OCI-LY7 (cell line): ENCODE results near the gene TIMP3. TPM values are rescaled to one million over a fixed set of nuclear protein-coding genes. Genes with fewer than 3 reads are reported as not detected.

Experiments
- BruUV-seq: library from RNA; stranded (reverse); fragments of 400-500 nt; replicated peaks from 2 replicates; lab custom pipeline; 2021; lab: Mats Ljungman, UMichigan
- CTCF ChIA-PET: fragments of 300-600 bp; sonication (Branson Sonifier 250); formaldehyde crosslinking; loops from one replicate; lab custom pipeline; 2022; ENCODE audit warnings: antibody characterized with exemption; ENCODE audit not compliant: unreplicated experiment; lab: Charles Lee
- POLR2A ChIA-PET: fragments of 300-600 bp; sonication (Branson Sonifier 250); formaldehyde crosslinking; loops from one replicate; lab custom pipeline; 2022; ENCODE audit warnings: antibody characterized with exemption; lab: Charles Lee
- DNase-seq: peaks from one replicate; pipeline ENCODE4 v3.0.0-alpha.2; 2015; ENCODE audit warnings: low spot score
- H2AFZ ChIP-seq: fragments of 200-600 bp; sonication (generic), shearing (Covaris generic); 2 replicates; pipeline ENCODE4 v1.6.1; 2014; ENCODE audit warnings: mild to moderate bottlenecking, antibody characterized with exemption, low read length, moderate library complexity
- H3K27ac ChIP-seq: fragments of 200-600 bp; sonication (generic); 2 replicates; pipeline ENCODE4 v1.5.1; 2014; ENCODE audit warnings: mixed run types, low read depth, mild to moderate bottlenecking, moderate library complexity, low read length, inconsistent platforms; ENCODE audit not compliant: poor library complexity, severe bottlenecking
- H3K36me3 ChIP-seq: fragments of 200-600 bp; sonication (generic); 2 replicates; pipeline ENCODE4 v1.6.1; 2014; ENCODE audit warnings: mild to moderate bottlenecking, antibody characterized with exemption, low read length, moderate library complexity, mixed read lengths; ENCODE audit not compliant: insufficient read depth
- H3K4me1 ChIP-seq: fragments of 200-600 bp; sonication (generic); 2 replicates; pipeline ENCODE4 v1.5.1; 2014; ENCODE audit warnings: mild to moderate bottlenecking, low read length; ENCODE audit not compliant: insufficient read depth, poor library complexity, severe bottlenecking
- H3K4me2 ChIP-seq: fragments of 200-600 bp; sonication (generic); 2 replicates; pipeline ENCODE4 v1.6.1; 2014; ENCODE audit warnings: mild to moderate bottlenecking, low read length
- H3K4me3 ChIP-seq: fragments of 200-600 bp; sonication (generic); 2 replicates; pipeline ENCODE4 v1.5.1; 2014; ENCODE audit warnings: mild to moderate bottlenecking, low read depth, low read length; ENCODE audit not compliant: poor library complexity, severe bottlenecking
- H3K79me2 ChIP-seq: fragments of 200-600 bp; sonication (generic); 2 replicates; pipeline ENCODE4 v1.6.1; 2016; ENCODE audit warnings: low read depth, mild to moderate bottlenecking, low read length, moderate library complexity, mixed read lengths; ENCODE audit not compliant: insufficient read depth
- H3K9me2 ChIP-seq: fragments of 200-600 bp; sonication (generic); 2 replicates; pipeline ENCODE4 v1.6.1; 2016; ENCODE audit warnings: mild to moderate bottlenecking, low read length, mixed read lengths; ENCODE audit not compliant: insufficient read depth
- H3K9me3 ChIP-seq: fragments of 200-600 bp; sonication (generic); 2 replicates; pipeline ENCODE4 v1.6.1; 2014; ENCODE audit warnings: mild to moderate bottlenecking, mixed run types, low read length, mixed read lengths
- H4K20me1 ChIP-seq: fragments of 200-600 bp; sonication (generic); 2 replicates; pipeline ENCODE4 v1.6.1; 2014; ENCODE audit warnings: mild to moderate bottlenecking, antibody characterized with exemption, low read length, moderate library complexity, mixed read lengths; ENCODE audit not compliant: insufficient read depth
- EZH2phosphoT487 ChIP-seq: fragments of 200-600 bp; sonication (generic); IDR thresholded peaks from 2 replicates; pipeline ENCODE4 v1.6.1; 2018; ENCODE audit warnings: low read depth, borderline replicate concordance, mild to moderate bottlenecking, mixed run types, antibody characterized with exemption, low read length, moderate library complexity, mixed read lengths
- intact Hi-C: fragments of 100-400 bp; cut with micrococcal nuclease; formaldehyde crosslinking; loops from one replicate; pipeline ENCODE4 v1.10.0; 2022; ENCODE audit not compliant: unreplicated experiment
- total RNA-seq, 2 experiments: library from RNA; depleted of rRNA in 1 of 2; stranded (reverse); fragments of >200 nt in 1 of 2; shearing (Covaris generic) in 1 of 2; gene quantifications; 2 replicates each; pipeline ENCODE4 v1.2.3, GENCODE V29; 2014 to 2022
- TF ChIP-seq, protein P1 (sequence below): fragments of 200-600 bp; sonication (generic); conservative IDR thresholded peaks from 2 replicates; pipeline ENCODE4 v1.5.1; 2014; ENCODE audit warnings: mild to moderate bottlenecking, antibody characterized with exemption, low read length, moderate library complexity, mixed read lengths

The TIMP3 gene
- total RNA-seq, 2 experiments from 2014 or later: not detected

DNA sequence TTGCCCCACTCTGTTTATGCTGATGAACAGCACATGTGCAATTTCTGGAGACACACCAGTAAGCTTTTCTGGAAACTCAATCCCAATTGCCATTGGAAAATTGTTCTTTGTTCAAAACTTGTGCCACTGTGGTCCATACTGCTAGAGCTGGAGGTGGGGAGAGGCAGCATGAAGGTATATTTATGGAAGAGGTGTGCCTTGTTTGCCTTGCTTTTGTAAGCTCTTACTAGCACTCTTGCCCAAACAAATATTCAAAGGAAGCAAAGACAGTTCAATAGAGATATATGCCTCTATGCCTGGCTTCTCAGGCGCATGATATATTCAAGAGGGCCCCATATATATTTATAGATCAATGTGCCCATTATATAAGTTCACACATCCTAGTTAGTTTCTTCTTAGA is 42.7 kb downstream of the TIMP3 start:
- H3K79me2 ChIP-seq: no peaks in the 10 kb centered on the region
- no TSS peak for BruUV-seq
- H3K4me2 ChIP-seq: no peak overlapping the region
- H3K27ac ChIP-seq: no peak overlapping the region
- no peaks in the 10 kb centered on the region for H3K4me1 ChIP-seq
- POLR2A ChIA-PET: interaction anchor here (0.6 kb wide), 1 partner anchor 769 kb away, joined by 5 read pairs; no protein-coding TSS in a partner anchor
- H4K20me1 ChIP-seq: no peaks in the 10 kb centered on the region
- no peaks in the 10 kb centered on the region for H3K9me2 ChIP-seq
- H3K36me3 ChIP-seq: no peaks in the 10 kb centered on the region
- H3K4me3 ChIP-seq: no peak overlapping the region
- no peak overlapping the region for H2AFZ ChIP-seq
- CTCF ChIA-PET: no interaction called here
- no peak for TF ChIP-seq EZH2phosphoT487
- TF ChIP-seq, protein P1, sequence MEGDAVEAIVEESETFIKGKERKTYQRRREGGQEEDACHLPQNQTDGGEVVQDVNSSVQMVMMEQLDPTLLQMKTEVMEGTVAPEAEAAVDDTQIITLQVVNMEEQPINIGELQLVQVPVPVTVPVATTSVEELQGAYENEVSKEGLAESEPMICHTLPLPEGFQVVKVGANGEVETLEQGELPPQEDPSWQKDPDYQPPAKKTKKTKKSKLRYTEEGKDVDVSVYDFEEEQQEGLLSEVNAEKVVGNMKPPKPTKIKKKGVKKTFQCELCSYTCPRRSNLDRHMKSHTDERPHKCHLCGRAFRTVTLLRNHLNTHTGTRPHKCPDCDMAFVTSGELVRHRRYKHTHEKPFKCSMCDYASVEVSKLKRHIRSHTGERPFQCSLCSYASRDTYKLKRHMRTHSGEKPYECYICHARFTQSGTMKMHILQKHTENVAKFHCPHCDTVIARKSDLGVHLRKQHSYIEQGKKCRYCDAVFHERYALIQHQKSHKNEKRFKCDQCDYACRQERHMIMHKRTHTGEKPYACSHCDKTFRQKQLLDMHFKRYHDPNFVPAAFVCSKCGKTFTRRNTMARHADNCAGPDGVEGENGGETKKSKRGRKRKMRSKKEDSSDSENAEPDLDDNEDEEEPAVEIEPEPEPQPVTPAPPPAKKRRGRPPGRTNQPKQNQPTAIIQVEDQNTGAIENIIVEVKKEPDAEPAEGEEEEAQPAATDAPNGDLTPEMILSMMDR: no peak
- no peak for DNase-seq
- no peaks in the 10 kb centered on the region for H3K9me3 ChIP-seq
- intact Hi-C loops: no loop called here

DNA sequence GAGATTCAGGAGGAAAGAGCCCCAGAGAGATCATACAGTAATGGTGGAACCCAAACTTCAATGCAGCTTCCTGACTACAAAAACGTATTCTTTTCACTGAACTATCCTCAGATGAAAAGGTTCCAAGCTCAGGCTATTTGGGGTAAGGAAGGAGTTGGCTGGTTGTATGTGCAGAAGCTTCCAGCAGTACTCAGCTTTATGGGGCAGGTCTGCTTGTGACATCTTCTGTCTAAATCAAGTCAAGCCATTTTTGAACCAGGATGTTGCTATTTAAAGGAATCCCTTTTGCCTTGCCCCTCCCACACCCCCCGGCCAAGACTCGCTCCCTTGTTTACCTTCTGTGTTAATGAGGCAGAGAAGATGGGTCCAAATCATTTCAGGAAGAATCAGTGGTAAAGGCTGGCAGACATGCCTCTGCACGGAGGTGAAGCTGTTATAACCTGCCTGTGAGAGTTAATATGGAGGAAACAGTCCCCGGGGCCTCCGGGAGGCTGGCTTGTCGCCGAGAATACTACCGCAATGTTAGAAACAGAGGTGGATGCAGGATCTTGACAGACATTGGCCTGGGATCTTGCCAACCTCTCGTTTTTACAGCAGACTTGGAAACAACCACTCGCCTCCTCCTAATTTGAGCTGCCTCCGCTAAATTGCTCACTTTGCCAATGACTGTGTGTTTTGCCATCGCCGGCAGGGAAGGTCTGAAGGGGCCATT is 45.4 kb downstream of the TIMP3 start:
- no peaks in the 10 kb centered on the region for H3K9me2 ChIP-seq
- no peak overlapping the region for H3K27ac ChIP-seq
- no peaks in the 10 kb centered on the region for H3K36me3 ChIP-seq
- TF ChIP-seq EZH2phosphoT487: no peak
- TF ChIP-seq, protein P1: no peak
- CTCF ChIA-PET: no interaction called here
- H3K9me3 ChIP-seq: no peaks in the 10 kb centered on the region
- H2AFZ ChIP-seq: no peak overlapping the region
- no peak overlapping the region for H3K4me2 ChIP-seq
- POLR2A ChIA-PET: no interaction called here
- no peak for DNase-seq
- no TSS peak for BruUV-seq
- no peaks in the 10 kb centered on the region for H3K79me2 ChIP-seq
- H3K4me1 ChIP-seq: no peaks in the 10 kb centered on the region
- no peaks in the 10 kb centered on the region for H4K20me1 ChIP-seq
- H3K4me3 ChIP-seq: no peak overlapping the region
- intact Hi-C loops: no loop called here

DNA sequence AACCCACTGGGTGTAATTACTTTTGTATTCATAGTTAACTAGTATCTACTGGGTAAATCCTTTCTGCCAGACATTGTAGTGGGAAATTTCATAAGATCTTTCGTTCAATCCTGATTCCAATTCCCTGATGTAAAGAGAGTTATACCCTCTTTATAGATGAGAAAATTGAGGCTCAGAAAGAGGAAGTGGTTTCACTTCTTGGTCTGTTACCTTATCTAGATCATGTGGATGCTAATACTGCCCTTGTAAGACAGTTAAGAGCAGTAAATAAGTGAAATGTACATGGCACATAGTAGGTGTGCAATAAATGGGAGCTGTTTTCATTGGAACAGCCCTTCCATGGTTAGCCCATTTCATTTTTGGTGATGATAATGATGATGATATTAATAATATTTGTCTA is 46.7 kb downstream of the TIMP3 start:
- DNase-seq: no peak
- H3K36me3 ChIP-seq: no peaks in the 10 kb centered on the region
- H3K79me2 ChIP-seq: no peaks in the 10 kb centered on the region
- H4K20me1 ChIP-seq: no peaks in the 10 kb centered on the region
- H3K4me2 ChIP-seq: no peak overlapping the region
- ChIA-PET CTCF (no interaction called here), POLR2A (no interaction called here)
- no peak overlapping the region for H3K27ac ChIP-seq
- no peak for TF ChIP-seq EZH2phosphoT487
- TF ChIP-seq, protein P1: no peak
- H3K9me2 ChIP-seq: no peaks in the 10 kb centered on the region
- H3K9me3 ChIP-seq: no peaks in the 10 kb centered on the region
- no TSS peak for BruUV-seq
- no peaks in the 10 kb centered on the region for H3K4me1 ChIP-seq
- no peak overlapping the region for H3K4me3 ChIP-seq
- intact Hi-C loops: no loop called here
- H2AFZ ChIP-seq: no peak overlapping the region
